ENCODE data around the gene TINCR.

Gene TINCR

GRCh38 chr19:5519076-5519475 is 48.7 kb downstream of the TINCR start:
- DNase-seq (ENCODE audit: low read depth): no peak
- no peak overlapping the region for H3K4me3 ChIP-seq (ENCODE audit: low read depth, low read length)
- TF ChIP-seq, protein P1, sequence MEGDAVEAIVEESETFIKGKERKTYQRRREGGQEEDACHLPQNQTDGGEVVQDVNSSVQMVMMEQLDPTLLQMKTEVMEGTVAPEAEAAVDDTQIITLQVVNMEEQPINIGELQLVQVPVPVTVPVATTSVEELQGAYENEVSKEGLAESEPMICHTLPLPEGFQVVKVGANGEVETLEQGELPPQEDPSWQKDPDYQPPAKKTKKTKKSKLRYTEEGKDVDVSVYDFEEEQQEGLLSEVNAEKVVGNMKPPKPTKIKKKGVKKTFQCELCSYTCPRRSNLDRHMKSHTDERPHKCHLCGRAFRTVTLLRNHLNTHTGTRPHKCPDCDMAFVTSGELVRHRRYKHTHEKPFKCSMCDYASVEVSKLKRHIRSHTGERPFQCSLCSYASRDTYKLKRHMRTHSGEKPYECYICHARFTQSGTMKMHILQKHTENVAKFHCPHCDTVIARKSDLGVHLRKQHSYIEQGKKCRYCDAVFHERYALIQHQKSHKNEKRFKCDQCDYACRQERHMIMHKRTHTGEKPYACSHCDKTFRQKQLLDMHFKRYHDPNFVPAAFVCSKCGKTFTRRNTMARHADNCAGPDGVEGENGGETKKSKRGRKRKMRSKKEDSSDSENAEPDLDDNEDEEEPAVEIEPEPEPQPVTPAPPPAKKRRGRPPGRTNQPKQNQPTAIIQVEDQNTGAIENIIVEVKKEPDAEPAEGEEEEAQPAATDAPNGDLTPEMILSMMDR (conservative IDR thresholded peaks at IDR 0.05; ENCODE audit: low read depth, low read length): no peak

DNA sequence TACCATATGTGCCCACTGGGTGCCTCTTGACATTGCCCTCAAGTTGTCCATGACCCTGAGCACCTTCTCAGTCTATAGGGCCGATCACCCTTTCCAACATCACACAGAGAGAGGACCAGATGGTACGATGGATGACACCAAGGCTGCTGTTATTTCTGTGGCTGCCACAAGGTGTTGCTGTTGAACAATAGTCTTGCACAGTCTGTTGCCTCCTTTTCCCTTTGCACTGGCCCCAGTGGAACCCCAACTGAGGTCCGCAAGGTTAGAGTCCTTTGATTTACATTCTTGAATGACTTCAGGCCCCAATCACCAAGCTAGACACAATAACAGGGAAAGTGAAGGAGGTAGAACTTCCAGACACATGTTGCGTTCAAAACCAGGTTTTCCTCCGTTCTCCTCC is 52.0 kb downstream of the TINCR start:
- TF ChIP-seq, protein P1 (conservative IDR thresholded peaks at IDR 0.05; ENCODE audit: low read depth, low read length): peak; percentile 51
- H3K4me3 ChIP-seq (ENCODE audit: low read depth, low read length): no peak overlapping the region
- no peak for DNase-seq (ENCODE audit: low read depth)

- no peak overlapping the region for H3K4me3 ChIP-seq (ENCODE audit: low read depth, low read length)
- DNase-seq (ENCODE audit: low read depth): no peak
- TF ChIP-seq, protein P1 (conservative IDR thresholded peaks at IDR 0.05; ENCODE audit: low read depth, low read length): no peak
These were observed 53.8 kb downstream of the TINCR start for GRCh38 chr19:5514001-5514400.

DNA sequence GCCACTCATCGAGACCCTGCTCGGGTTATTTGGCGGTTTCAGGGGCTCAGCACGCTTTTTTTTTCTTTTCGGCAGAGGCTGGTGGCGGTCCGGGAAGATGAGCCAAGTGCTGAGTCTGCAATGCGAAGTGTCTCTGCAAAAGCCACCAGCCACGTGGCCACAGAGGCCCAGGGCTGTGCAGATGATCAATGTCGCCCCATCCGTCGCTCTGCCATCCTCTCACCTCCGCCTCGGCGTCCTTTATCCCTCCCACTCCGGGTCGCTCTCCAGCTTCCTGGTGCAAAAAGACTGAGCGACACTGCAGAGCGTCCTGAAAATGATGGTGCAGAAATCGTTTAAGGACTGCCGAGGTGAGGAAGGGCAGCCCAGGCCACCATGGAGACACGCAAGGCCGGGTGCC is 55.0 kb downstream of the TINCR start:
- no peak for DNase-seq (ENCODE audit: low read depth)
- TF ChIP-seq, protein P1 (conservative IDR thresholded peaks at IDR 0.05; ENCODE audit: low read depth, low read length): no peak
- H3K4me3 ChIP-seq (ENCODE audit: low read depth, low read length): no peak overlapping the region

Measured in choroid plexus epithelial cell (primary cell).